Osteoblast (primary cell): ENCODE measurements around the gene ANO3. TPM values are rescaled to one million over a fixed set of nuclear protein-coding genes. Genes with fewer than 3 reads are reported as not detected.

Experiments used
- DNase-seq: peaks from one replicate; pipeline ENCODE4 v3.0.0; 2011; ENCODE audit warnings: low spot score, mixed read lengths; ENCODE audit not compliant: insufficient read length; ENCODE audit errors: missing footprints
- H2AFZ ChIP-seq: 2 replicates; pipeline ENCODE4 v1.6.0; 2011; ENCODE audit warnings: mild to moderate bottlenecking, low read length
- H3K27ac ChIP-seq: 2 replicates; pipeline ENCODE4 v1.5.1; 2011; ENCODE audit warnings: mild to moderate bottlenecking, low read depth, low read length, moderate library complexity
- H3K27me3 ChIP-seq: 2 replicates; pipeline ENCODE4 v1.6.0; 2012; ENCODE audit warnings: mild to moderate bottlenecking, control low read depth, inconsistent platforms, low read length, moderate library complexity; ENCODE audit not compliant: insufficient read depth
- H3K36me3 ChIP-seq: 2 replicates; pipeline ENCODE4 v1.5.1; 2011; ENCODE audit warnings: mild to moderate bottlenecking, low read length, control low read depth, moderate library complexity; ENCODE audit not compliant: insufficient read depth
- H3K4me1 ChIP-seq: 2 replicates; pipeline ENCODE4 v1.5.1; 2011; ENCODE audit warnings: mild to moderate bottlenecking, low read length, control low read depth, moderate library complexity; ENCODE audit not compliant: insufficient read depth
- H3K4me2 ChIP-seq: 2 replicates; pipeline ENCODE4 v1.6.0; 2011; ENCODE audit warnings: mild to moderate bottlenecking, low read length; ENCODE audit not compliant: insufficient read depth
- H3K4me3 ChIP-seq: fragments of 200-600 bp; sonication (generic); 3 replicates; pipeline ENCODE4 v1.5.1; 2012; ENCODE audit warnings: mild to moderate bottlenecking, low read length, inconsistent platforms; ENCODE audit not compliant: insufficient read depth
- H3K79me2 ChIP-seq: 2 replicates; pipeline ENCODE4 v1.6.0; 2012; ENCODE audit warnings: mild to moderate bottlenecking, low read length, control low read depth, inconsistent platforms; ENCODE audit not compliant: insufficient read depth
- H3K9me3 ChIP-seq: 2 replicates; pipeline ENCODE4 v1.5.1; 2011; ENCODE audit warnings: low read depth, low read length, control low read depth
- H4K20me1 ChIP-seq: 2 replicates; pipeline ENCODE4 v1.6.0; 2012; ENCODE audit warnings: mild to moderate bottlenecking, low read length, control low read depth; ENCODE audit not compliant: insufficient read depth
- total RNA-seq: library from RNA; depleted of rRNA; stranded (reverse); fragments of >200 nt; gene quantifications from 2 replicates; pipeline ENCODE4 v1.2.3, GENCODE V29; 2012
- TF ChIP-seq, protein P1 (sequence below): IDR thresholded peaks from 2 replicates; pipeline ENCODE4 v1.5.1; 2011; ENCODE audit warnings: mild to moderate bottlenecking, low read depth, low read length, moderate library complexity; ENCODE audit errors: extremely low read depth

The ANO3 gene
- total RNA-seq, 1 donor, result under 0.01 TPM

DNA sequence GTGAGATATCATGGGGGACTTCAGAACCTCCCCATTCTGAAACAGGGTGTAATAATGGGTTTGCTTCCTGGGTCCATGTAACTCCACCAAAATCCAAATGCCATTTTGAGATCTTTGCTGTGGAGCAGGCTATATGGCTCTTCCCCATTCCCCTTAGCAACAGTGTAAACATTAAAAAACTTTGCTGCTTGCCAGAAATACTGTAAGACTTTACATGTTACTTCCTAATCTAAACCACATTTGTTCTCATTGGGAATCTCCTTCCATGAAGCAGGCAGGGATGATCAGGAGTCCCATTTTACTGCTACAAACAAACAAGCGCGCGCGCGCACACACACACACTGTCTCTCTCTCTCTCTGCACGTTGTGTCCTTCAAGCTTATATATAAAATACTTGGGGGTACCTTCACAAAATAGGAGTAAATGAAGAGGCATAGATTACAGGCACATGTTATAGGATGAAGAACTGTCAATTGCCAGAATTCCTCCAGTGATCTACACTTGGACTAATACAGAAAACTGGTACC lies 86.5 kb downstream of the ANO3 start:
- Histone ChIP-seq H3K9me3 (no peaks in the 10 kb centered on the region), H3K79me2 (no peaks in the 10 kb centered on the region), H4K20me1 (no peaks in the 10 kb centered on the region), H3K4me1 (no peaks in the 10 kb centered on the region), H3K4me2 (no peak overlapping the region), H2AFZ (no peak overlapping the region), H3K4me3 (no peak overlapping the region), H3K27me3 (no peaks in the 10 kb centered on the region), H3K27ac (no peak overlapping the region), H3K36me3 (no peaks in the 10 kb centered on the region)
- TF ChIP-seq, protein P1, sequence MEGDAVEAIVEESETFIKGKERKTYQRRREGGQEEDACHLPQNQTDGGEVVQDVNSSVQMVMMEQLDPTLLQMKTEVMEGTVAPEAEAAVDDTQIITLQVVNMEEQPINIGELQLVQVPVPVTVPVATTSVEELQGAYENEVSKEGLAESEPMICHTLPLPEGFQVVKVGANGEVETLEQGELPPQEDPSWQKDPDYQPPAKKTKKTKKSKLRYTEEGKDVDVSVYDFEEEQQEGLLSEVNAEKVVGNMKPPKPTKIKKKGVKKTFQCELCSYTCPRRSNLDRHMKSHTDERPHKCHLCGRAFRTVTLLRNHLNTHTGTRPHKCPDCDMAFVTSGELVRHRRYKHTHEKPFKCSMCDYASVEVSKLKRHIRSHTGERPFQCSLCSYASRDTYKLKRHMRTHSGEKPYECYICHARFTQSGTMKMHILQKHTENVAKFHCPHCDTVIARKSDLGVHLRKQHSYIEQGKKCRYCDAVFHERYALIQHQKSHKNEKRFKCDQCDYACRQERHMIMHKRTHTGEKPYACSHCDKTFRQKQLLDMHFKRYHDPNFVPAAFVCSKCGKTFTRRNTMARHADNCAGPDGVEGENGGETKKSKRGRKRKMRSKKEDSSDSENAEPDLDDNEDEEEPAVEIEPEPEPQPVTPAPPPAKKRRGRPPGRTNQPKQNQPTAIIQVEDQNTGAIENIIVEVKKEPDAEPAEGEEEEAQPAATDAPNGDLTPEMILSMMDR, result no peak
- no peak for DNase-seq

DNA sequence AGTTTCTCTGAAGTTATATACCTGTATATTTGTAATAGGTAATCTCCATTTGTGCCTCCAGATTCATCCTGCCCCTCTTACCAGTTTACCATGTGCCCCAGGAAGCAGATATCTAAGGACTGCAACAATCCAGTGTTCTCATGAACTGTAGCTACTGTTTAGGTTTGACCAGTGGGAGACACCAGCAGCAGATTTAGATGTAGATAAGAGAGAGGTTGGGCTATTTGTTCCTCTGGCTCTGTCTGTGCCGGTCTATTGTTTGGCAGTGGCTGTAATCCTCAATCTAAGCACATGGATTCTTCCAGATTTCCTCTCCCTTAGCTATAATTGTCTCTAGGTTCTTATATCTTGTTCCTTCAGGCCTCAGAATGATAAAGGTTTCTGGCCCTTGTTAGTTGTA lies 88.4 kb downstream of the ANO3 start:
- TF ChIP-seq, protein P1, result no peak

DNA sequence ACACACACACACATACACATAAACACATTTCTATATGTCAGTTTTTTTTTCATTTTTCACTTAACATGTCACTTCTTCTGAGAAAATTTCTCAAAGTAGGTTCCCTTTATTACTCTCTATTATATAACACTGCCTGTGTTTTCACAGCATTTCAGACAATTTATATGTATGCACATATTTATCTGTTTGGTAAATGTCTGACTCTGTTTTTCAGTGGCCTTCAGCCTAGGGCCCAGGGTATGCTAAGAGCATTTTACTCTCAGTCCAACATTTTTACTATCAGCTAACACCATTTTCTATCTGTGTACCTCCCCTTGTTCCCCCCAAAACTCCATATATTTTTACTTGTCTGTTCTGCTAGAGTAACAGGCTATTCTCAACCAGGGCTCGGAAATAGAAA lies 92.3 kb downstream of the ANO3 start:
- H2AFZ ChIP-seq, result no peak overlapping the region
- no peak overlapping the region for H3K4me2 ChIP-seq
- TF ChIP-seq, protein P1, result no peak
- H3K27me3 ChIP-seq, result no peaks in the 10 kb centered on the region
- no peaks in the 10 kb centered on the region for H3K4me1 ChIP-seq
- no peaks in the 10 kb centered on the region for H3K9me3 ChIP-seq
- no peaks in the 10 kb centered on the region for H3K79me2 ChIP-seq
- H4K20me1 ChIP-seq, result no peaks in the 10 kb centered on the region
- H3K27ac ChIP-seq, result no peak overlapping the region
- no peaks in the 10 kb centered on the region for H3K36me3 ChIP-seq
- H3K4me3 ChIP-seq, result no peak overlapping the region
- no peak for DNase-seq

More for the DNA sequence above, 88.4 kb downstream of the ANO3 start:
- Histone ChIP-seq H3K4me3 (no peak overlapping the region), H3K9me3 (no peaks in the 10 kb centered on the region), H3K4me2 (no peak overlapping the region), H4K20me1 (no peaks in the 10 kb centered on the region), H3K36me3 (no peaks in the 10 kb centered on the region), H3K4me1 (no peaks in the 10 kb centered on the region), H3K79me2 (no peaks in the 10 kb centered on the region), H2AFZ (no peak overlapping the region), H3K27ac (no peak overlapping the region), H3K27me3 (no peaks in the 10 kb centered on the region)
- DNase-seq, result no peak

DNA sequence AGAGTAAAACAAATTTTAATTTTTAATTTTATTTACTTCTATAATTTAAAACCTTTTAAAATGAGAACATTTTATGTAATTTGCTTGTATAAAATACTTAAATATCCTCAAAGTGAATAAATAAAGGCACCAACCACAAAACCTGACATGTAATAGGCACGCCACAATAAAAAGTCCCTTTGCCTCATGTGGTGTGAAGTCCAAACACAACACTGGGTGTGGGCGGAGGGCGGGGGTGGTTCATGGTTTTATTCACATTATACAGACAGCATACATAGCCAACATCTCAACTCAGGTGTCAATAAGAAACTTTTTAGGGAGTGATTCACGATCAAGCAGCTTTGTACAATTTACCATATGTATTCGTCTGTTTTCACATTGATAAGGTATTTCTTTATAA lies 107.9 kb downstream of the ANO3 start:
- Histone ChIP-seq H3K4me2 (no peak overlapping the region), H3K4me3 (no peak overlapping the region), H3K27ac (no peak overlapping the region), H4K20me1 (no peaks in the 10 kb centered on the region), H2AFZ (no peak overlapping the region), H3K79me2 (no peaks in the 10 kb centered on the region), H3K27me3 (no peaks in the 10 kb centered on the region), H3K36me3 (no peaks in the 10 kb centered on the region), H3K4me1 (no peaks in the 10 kb centered on the region), H3K9me3 (no peaks in the 10 kb centered on the region)
- TF ChIP-seq, protein P1, result no peak
- DNase-seq, result no peak
